Stomach smooth muscle (tissue), 2 donors: ENCODE measurements around the gene CEP44.

ENCODE experiments used
- H3K27ac ChIP-seq: one replicate; pipeline ENCODE4 v1.7.0; 2013; ENCODE audit warnings: mild to moderate bottlenecking, low read length, inconsistent platforms
- H3K27me3 ChIP-seq, 2 donors: one replicate each; pipeline ENCODE4 v1.7.0; 2013; ENCODE audit warnings: low read length in 2 of 2; ENCODE audit not compliant: insufficient read depth in 2 of 2, control insufficient read depth in 1 of 2
- H3K36me3 ChIP-seq, 2 donors: one replicate each; pipeline ENCODE4 v1.7.0; 2013; ENCODE audit warnings: low read length in 2 of 2; ENCODE audit not compliant: control insufficient read depth in 2 of 2, insufficient read depth in 2 of 2
- H3K4me1 ChIP-seq: one replicate; pipeline ENCODE4 v1.7.0; 2013; ENCODE audit warnings: low read length; ENCODE audit not compliant: control insufficient read depth, insufficient read depth
- H3K4me3 ChIP-seq, 2 donors: one replicate each; pipeline ENCODE4 v1.7.0; 2013; ENCODE audit warnings: low read length in 2 of 2
- H3K9ac ChIP-seq, 2 donors: one replicate each; pipeline ENCODE4 v1.7.0; 2013; ENCODE audit warnings: low read length in 2 of 2, mild to moderate bottlenecking in 1 of 2
- H3K9me3 ChIP-seq, 2 donors: one replicate each; pipeline ENCODE4 v1.7.0; 2013; ENCODE audit warnings: low read length in 2 of 2; ENCODE audit not compliant: control insufficient read depth in 2 of 2
- donor health status: healthy.
- donor health status: Pancreatic carcinoma.

The CEP44 gene

DNA sequence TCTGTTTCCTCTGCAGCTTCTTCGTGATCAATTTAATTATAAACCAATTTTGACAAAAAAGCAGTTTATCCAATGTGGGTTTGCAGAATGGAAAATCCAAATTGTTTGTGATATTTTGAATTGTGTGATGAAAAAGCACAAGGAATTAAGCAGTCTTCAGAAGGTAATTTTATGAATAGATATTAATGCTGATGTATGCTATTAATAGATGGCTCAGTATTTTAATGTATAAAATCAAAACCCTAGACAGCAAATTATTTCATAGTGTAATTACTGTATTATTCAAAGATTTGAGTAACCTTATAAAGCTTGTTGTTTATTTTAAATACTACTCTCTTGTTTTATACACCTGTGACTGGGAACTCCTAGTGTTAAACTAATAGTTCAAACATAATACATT, 20.0 kb downstream of the CEP44 start:
- no peak overlapping the region for H3K4me3 ChIP-seq

DNA sequence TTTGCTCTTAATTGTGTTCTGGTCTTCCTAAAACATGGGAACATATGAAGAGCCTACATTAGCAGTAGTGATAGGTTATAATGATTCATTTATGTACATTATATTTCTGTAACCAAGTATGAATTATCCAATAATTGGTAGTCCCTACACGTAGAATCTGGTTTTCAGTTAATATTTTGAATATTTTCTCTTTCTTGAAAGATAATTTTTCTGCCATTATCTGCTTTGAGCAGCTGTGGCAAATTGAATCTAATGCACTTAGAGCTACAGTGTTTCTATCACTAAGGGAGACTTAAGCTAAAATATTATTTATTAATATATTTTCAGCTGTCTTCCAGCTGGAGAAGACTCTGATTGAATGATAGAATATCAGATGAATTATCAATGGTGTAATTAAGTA, 21.0 kb downstream of the CEP44 start:
- Histone ChIP-seq H3K4me1 (no peaks in the 10 kb centered on the region), H3K4me3 (no peak overlapping the region), H3K27ac (no peak overlapping the region), H3K9ac (no peak overlapping the region), H3K9me3 (no peaks in the 10 kb centered on the region), H3K36me3 (peaks cover 0 to 5% of the 10 kb centered on the region in 2 donors), H3K27me3 (no peaks in the 10 kb centered on the region)

More for the DNA sequence above, 20.0 kb downstream of the CEP44 start:
- peaks cover 0 to 6% of the 10 kb centered on the region in 2 donors for H3K36me3 ChIP-seq
- no peaks in the 10 kb centered on the region for H3K4me1 ChIP-seq
- no peaks in the 10 kb centered on the region for H3K27me3 ChIP-seq
- no peak overlapping the region for H3K9ac ChIP-seq
- H3K27ac ChIP-seq, result no peak overlapping the region
- no peaks in the 10 kb centered on the region for H3K9me3 ChIP-seq

DNA sequence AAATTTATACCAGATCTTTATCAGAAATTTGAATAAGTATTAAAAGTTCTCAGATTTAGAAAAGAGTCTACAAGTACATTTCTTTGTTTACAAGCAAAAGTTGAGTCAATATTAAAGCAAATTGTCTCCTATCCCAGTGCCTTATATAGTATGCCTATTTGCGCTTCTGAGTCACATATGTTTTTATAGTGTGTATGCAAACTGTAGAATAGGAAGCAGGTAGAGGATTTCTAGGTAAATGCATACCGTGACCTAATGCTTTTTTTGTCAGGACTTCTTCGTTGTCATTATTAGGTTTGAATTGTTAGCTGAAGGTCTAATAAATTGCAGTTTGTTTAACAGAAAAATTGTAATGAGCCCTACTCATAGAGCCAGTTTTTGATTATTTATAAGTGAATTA, 22.2 kb downstream of the CEP44 start:
- no peak overlapping the region for H3K27ac ChIP-seq
- no peaks in the 10 kb centered on the region for H3K27me3 ChIP-seq
- H3K9me3 ChIP-seq, result no peaks in the 10 kb centered on the region
- H3K36me3 ChIP-seq, result no peaks in the 10 kb centered on the region
- no peak overlapping the region for H3K4me3 ChIP-seq
- no peaks in the 10 kb centered on the region for H3K4me1 ChIP-seq
- no peak overlapping the region for H3K9ac ChIP-seq

DNA sequence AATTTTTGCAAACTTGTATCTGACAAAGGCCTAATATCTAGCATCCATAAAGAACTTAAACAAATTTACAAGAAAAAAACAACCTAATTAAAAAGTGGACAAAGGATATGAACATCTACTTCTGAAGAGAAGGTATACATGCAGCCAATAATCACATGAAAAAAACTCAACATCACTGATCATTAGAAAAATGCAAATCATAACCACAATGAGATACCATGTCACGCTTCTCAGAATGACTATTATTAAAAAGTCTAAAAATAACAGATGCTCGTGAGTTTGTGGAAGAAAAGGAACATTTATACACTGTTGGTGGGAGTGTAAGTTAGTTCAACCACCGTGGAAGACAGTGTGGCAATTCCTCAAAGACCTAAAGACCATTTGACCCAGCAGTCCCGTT, 24.0 kb downstream of the CEP44 start:
- Histone ChIP-seq H3K9me3 (no peaks in the 10 kb centered on the region), H3K4me1 (no peaks in the 10 kb centered on the region), H3K36me3 (peaks cover 0 to 3% of the 10 kb centered on the region in 2 donors), H3K9ac (no peak overlapping the region), H3K27me3 (no peaks in the 10 kb centered on the region), H3K27ac (no peak overlapping the region), H3K4me3 (no peak overlapping the region)

DNA sequence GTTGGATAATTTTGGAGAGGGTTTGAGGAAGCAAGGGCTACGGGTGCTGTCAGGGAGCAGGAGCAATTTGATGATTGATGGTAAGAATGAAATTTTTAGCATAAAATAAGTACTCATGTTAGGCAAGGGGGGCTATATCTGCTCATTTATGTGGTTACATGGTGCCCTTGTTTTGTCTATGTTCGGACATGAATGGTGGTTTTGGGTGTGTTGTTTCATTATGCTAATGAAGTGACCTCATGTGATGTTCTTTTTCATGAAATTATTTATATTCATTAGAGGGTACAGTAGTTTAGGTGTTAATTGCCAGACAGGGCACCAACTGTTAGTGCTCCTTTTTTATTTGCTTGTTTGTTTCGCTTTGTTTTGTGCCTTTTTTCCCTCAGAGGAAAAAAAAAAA, 29.3 kb downstream of the CEP44 start:
- H3K27me3 ChIP-seq, result no peaks in the 10 kb centered on the region
- no peak overlapping the region for H3K4me3 ChIP-seq
- H3K4me1 ChIP-seq, result no peaks in the 10 kb centered on the region
- no peak overlapping the region for H3K9ac ChIP-seq
- no peaks in the 10 kb centered on the region for H3K9me3 ChIP-seq
- H3K36me3 ChIP-seq, result peaks cover 0 to 3% of the 10 kb centered on the region in 2 donors
- H3K27ac ChIP-seq, result no peak overlapping the region

DNA sequence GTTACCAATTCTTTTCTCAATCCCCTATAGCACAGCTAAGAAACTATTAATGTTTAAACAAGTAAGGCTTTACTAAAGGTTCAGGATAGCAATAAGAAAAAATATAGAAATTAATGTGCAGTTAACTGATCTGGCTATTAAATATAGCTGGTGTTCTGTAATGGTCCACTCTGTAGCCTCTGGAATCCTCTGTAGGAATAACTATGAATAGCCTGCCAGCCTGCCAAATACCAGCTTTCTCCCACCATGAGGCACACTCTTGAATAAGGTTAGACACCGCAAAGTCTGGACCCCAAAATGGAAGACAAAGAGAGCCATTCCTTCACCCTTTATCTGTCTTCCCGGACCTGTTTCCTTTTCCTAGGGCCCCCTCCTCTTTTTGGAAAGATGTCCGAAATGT, 30.6 kb downstream of the CEP44 start:
- H3K27me3 ChIP-seq, result no peaks in the 10 kb centered on the region
- no peak overlapping the region for H3K4me3 ChIP-seq
- H3K9ac ChIP-seq, result no peak overlapping the region
- peaks cover 0 to 3% of the 10 kb centered on the region in 2 donors for H3K36me3 ChIP-seq
- no peak overlapping the region for H3K27ac ChIP-seq
- H3K9me3 ChIP-seq, result no peaks in the 10 kb centered on the region
- no peaks in the 10 kb centered on the region for H3K4me1 ChIP-seq

DNA sequence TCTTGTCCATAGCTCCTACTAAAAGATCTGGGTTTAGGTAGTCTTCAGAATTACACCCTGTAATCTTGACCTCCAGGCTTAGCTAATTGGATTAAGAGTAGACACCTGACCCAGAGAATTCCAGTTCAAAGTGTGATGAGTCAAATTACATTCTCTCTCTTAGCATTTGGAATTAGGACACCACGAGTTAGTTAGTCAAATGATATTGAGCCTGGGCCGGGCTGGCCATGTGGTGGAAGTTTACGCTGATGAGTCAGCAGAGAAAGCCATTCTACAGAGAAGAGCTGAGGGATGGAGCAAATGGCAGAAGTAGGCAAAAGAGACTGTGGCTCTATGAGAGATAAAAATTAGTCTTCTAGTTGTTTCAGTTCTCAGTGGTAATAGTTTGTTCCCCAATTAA, 31.1 kb downstream of the CEP44 start:
- Histone ChIP-seq H3K4me3 (no peak overlapping the region), H3K9me3 (no peaks in the 10 kb centered on the region), H3K36me3 (peaks cover 0 to 3% of the 10 kb centered on the region in 2 donors), H3K9ac (no peak overlapping the region), H3K4me1 (no peaks in the 10 kb centered on the region), H3K27me3 (no peaks in the 10 kb centered on the region), H3K27ac (no peak overlapping the region)

DNA sequence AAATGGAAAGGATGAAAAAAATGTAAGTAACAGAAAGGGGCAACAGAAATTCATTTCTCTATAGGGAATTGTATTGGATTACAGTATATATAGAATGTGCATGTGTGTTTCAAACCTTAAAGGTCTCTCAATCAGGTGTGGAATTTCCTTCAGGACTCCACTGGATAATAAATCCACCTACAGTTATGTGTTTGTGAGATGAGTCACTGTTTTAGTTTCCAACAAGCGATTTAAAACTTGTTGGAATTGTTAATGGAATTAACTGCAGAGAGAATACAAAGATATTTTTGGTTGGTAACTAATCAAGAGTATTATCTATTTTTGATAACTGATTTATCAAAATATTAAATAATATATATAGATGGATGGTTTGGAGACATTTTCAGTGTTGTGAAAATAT, 32.8 kb downstream of the CEP44 start:
- Histone ChIP-seq H3K36me3 (peaks cover 0 to 3% of the 10 kb centered on the region in 2 donors), H3K4me3 (no peak overlapping the region), H3K4me1 (peaks cover 3% of the 10 kb centered on the region), H3K9me3 (no peaks in the 10 kb centered on the region), H3K9ac (no peak overlapping the region), H3K27ac (no peak overlapping the region), H3K27me3 (no peaks in the 10 kb centered on the region)

DNA sequence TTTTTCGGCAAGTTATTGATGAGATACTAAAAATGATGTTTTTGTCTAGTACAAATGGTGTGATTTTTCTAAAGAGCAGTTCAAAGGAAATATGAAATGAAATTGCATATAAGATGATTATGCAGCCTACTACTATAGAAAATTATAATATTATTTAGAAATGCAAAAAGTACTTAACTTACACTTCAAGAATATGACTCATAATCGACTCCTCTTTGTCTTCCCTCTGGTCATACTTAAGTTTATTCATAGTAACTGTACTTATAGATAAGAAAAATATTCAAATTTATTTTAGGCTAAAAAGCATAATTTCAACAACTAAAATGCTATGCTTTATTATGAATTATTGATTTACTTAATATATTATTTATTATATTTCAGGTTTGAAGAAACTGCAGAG, 33.2 kb downstream of the CEP44 start:
- peaks cover 0 to 3% of the 10 kb centered on the region in 2 donors for H3K36me3 ChIP-seq
- H3K4me3 ChIP-seq, result no peak overlapping the region
- peaks cover 3% of the 10 kb centered on the region for H3K4me1 ChIP-seq
- no peak overlapping the region for H3K9ac ChIP-seq
- no peaks in the 10 kb centered on the region for H3K27me3 ChIP-seq
- H3K9me3 ChIP-seq, result no peaks in the 10 kb centered on the region
- no peak overlapping the region for H3K27ac ChIP-seq

DNA sequence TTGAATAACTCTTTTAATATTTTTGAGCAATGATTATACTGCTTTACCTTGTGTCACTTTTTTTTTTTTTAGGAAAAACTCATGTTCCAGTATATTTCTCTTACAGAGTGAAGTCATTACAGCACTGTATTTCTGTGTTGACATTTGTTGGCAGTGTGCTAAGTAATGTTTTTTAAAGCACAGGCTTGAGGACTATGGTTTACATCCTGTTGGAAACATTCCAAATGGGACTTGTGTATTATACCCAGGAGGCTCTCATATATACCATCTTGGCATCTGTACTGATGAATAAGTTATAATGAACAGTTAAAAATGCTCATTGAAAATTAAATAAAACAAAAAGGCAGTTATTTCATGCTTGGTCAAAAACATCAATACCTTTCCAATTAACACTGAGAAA, 33.8 kb downstream of the CEP44 start:
- Histone ChIP-seq H3K4me3 (no peak overlapping the region), H3K36me3 (peaks cover 0 to 1% of the 10 kb centered on the region in 2 donors), H3K4me1 (peaks cover 3% of the 10 kb centered on the region), H3K27me3 (no peaks in the 10 kb centered on the region), H3K9me3 (no peaks in the 10 kb centered on the region), H3K27ac (no peak overlapping the region), H3K9ac (no peak overlapping the region)

DNA sequence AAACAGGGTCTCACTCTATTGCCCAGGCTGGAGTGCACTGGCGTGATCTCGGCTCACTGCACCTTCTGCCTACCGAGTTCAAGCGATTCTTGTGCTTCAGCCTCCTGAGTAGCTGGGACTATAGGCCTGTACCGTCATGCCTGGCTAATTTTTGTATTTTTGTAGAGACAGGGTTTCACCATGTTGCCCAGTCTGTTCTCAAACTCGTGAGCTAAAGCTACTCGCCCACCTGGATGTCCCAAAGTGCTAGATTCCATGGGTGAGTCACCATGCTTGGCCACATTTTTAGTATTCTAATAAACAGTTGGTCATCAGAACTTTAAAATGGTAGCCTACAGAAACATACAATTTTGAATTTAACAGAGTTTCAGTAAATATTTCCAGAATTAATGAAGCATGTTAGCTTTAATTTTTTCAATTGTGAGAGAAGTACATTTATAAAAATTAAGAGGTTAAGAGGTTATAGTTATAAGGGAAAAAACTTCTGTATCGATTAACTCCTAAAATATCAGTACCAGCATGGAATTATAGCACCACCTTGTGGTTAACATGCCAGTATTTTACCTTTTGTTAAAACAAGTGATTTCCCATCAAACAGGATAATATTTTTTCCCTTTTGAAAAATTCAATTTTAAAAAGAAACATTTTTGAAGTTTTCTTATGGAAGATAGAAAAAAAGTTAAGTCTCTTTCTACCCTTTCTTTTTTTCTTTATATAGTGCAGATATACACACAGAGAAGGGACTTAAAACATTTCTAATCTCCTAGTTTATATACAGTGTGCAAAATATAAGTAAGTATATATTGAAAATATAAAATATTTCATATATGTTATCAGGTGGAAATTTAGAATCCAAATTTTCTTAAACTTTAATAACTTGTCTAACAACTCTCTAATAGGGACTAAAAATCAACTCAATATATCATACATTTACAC, 35.4 kb downstream of the CEP44 start:
- no peaks in the 10 kb centered on the region for H3K9me3 ChIP-seq
- no peaks in the 10 kb centered on the region for H3K36me3 ChIP-seq
- H3K9ac ChIP-seq, result no peak overlapping the region
- H3K4me1 ChIP-seq, result peaks cover 3% of the 10 kb centered on the region
- H3K27ac ChIP-seq, result no peak overlapping the region
- H3K27me3 ChIP-seq, result no peaks in the 10 kb centered on the region
- no peak overlapping the region for H3K4me3 ChIP-seq
